NCI-H2107 (cell line): ENCODE measurements around the gene ENTPD8.
"Not testable (repeated sequence)": the region's sequence is repeated elsewhere in the genome, so short reads cannot be mapped to it uniquely, and the experiment has no call there.

Source experiments
- DNase-seq: peaks from one replicate; lab custom pipeline; 2025; lab: John Stamatoyannopoulos, UW

The ENTPD8 gene

DNA sequence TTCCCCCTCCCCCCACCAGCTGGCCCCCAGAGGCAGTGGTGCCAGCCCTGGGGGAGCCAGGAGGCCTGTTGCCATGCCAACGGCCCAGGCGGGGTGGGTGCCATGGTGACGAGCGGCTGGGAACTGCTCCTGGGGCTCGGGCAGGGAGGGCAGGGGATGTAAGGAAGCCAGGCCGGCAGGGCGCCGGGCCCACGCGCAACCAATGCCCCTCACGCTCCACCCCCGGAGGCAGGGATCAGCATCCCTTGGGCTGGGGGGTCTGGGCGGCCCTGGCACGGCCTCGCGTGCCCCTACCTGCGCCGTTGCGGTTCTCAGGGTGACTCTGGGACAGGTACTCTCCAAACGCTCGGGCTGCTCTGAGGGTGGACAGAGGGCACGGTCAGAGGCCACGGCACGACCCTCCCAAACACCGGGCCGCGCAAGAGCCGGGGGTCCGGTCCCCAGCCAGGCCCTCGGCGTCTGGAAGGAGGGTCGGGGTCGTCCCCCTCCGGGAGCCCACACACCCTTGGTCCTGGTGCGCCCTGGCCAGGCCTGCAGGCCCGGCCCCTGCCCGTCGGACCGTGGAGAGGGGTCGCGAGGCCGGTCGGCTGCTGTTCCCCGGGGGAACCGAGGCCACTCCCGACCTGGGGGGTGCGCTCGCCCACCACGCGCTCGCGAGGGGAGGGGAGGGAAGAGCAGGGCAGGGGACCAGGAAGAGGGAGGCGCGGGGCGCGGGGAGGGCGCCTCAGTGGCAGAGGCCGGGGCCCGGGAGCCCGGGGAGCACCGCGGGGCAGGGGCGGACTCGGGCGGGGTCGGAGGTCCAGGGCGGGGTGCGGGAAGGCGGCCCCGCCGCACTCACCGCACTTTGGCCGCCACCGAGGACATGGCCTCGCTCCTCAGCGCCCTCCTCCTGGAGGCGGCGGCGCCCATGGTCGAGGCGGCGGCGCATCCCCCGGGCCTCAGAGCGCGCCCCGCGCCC, 17.3 kb upstream of the ENTPD8 start:
- no peak for DNase-seq

- DNase-seq, result no peak
Measured at GRCh38 chr9:137457406-137458193, 16.4 kb upstream of the ENTPD8 start.

GRCh38 chr9:137456864-137457405, 15.8 kb upstream of the ENTPD8 start:
- no peak for DNase-seq

- DNase-seq, result no peak
Measured at GRCh38 chr9:137456061-137456863, 15.1 kb upstream of the ENTPD8 start.

- DNase-seq, result no peak
Measured at GRCh38 chr9:137455359-137455991, 14.3 kb upstream of the ENTPD8 start.

GRCh38 chr9:137454597-137455358, 13.6 kb upstream of the ENTPD8 start:
- DNase-seq, result no peak

DNA sequence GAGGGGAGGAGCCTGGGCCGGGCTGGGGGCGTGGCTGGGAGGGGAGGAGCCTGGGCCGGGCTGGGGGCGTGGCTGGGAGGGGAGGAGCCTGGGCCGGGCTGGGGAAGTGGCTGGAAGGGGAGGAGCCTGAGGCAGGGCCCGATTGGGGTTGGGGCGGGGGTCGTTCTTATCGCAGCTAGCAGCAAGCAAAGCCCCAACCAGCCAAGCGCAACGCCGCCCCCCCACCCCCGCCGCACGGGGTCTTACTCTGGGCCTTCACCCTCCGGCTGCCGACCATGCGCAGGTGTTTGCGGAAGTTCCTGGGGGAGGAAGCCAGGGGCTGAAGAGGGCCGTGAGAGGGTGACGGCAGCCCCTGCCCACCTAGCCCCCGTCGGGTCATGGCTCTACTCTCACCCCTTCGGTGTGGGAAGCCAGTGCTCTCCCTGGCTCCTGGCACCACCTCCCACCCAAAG, 13.0 kb upstream of the ENTPD8 start:
- no peak for DNase-seq

- DNase-seq, result no peak
Measured at GRCh38 chr9:137453643-137454081, 12.5 kb upstream of the ENTPD8 start.

DNA sequence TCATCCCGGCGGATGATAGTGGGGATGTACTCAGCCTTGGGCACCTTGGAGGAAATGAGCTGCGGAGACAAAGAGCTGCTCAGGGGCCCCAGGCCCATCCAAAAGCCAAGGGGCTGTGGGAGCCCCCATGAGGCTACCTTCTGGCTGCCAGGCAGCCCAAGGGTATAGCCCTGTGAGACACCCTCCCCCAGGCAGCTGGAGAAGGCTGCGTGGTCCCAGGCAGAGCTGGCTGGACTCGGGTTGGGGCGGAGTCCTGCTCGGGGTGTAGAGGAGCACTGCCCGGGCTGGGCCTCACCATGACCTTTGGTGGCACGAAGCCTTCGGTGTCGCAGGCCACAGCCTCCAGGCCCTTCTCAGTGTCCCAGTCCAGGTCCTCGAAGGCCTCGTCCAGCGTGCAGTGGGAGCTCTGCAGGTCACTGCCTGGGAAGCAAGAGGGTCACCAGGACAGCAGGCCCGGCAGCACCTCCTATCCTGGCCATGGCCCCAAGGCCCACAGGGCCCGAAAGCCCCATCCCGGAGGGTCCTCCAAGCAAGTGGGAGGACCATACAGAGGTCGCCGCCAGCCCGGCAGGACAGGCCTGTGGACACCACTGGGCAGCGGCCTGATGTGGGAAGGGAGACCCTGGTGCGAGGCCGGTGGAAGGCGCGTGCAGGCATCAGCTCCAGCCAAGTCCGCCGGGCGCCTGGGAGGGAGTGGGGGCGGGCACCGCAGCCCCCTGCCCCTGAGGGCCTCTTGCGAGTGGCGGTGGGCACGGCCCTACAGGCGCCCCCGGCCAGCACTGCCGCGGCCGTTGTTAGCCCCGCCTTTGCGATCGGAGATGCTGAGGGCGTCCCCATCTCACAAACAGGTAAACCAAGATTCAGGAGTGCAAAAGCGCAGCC, 11.8 kb upstream of the ENTPD8 start:
- no peak for DNase-seq

GRCh38 chr9:137452006-137452760, 11.0 kb upstream of the ENTPD8 start:
- DNase-seq, result no peak

DNA sequence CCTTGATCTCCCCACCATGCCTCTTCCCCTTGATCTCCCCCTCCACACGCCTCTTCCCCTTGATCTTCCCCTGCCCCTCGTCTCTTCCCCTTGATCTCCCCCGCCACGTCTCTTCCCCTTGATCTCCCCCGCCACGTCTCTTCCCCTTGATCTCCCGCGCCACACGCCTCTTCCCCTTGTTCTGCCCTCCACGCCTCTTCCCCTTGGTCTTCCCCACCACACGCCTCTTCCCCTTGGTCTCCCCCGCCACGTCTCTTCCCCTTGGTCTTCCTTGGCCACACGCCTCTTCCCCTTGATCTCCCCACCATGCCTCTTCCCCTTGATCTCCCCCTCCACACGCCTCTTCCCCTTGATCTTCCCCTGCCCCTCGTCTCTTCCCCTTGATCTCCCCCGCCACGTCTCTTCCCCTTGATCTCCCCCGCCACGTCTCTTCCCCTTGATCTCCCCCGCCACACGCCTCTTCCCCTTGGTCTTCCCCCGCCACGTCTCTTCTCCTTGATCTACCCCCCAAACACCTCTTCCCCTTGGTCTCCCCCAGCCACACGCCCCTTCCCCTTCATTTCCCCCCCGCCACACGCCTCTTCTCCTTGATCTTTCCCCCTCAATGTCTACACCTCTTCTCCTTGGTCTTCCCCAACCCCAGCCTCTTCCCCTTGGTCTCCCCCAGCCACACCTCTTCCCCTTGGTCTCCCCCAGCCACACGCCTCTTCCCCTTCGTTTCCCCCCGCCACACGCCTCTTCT, 10.3 kb upstream of the ENTPD8 start:
- not testable (repeated sequence) for DNase-seq

DNA sequence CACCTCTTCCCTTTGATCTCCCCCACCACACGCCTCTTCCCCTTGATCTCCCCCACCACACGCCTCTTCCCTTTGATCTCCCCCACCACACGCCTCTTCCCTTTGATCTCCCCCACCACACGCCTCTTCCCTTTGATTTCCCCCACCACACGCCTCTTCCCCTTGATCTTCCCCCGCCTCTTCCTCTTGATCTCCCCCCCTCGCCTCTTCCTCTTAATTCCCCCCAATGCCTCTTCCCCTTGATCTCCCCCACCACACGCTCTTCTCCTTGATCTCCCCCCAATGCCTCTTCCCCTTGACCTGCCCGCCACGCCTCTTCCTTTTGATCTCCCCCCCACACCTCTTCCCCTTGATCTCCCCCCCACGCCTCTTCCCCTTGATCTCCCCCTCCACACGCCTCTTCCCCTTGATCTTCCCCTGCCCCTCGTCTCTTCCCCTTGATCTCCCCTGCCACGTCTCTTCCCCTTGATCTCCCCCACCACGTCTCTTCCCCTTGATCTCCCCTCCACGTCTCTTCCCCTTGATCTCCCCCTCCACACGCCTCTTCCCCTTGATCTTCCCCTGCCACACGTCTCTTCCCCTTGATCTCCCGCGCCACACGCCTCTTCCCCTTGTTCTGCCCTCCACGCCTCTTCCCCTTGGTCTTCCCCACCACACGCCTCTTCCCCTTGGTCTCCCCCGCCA, 9.5 kb upstream of the ENTPD8 start:
- not testable (repeated sequence) for DNase-seq

GRCh38 chr9:137449931-137450538, 8.9 kb upstream of the ENTPD8 start:
- DNase-seq, result no peak

DNA sequence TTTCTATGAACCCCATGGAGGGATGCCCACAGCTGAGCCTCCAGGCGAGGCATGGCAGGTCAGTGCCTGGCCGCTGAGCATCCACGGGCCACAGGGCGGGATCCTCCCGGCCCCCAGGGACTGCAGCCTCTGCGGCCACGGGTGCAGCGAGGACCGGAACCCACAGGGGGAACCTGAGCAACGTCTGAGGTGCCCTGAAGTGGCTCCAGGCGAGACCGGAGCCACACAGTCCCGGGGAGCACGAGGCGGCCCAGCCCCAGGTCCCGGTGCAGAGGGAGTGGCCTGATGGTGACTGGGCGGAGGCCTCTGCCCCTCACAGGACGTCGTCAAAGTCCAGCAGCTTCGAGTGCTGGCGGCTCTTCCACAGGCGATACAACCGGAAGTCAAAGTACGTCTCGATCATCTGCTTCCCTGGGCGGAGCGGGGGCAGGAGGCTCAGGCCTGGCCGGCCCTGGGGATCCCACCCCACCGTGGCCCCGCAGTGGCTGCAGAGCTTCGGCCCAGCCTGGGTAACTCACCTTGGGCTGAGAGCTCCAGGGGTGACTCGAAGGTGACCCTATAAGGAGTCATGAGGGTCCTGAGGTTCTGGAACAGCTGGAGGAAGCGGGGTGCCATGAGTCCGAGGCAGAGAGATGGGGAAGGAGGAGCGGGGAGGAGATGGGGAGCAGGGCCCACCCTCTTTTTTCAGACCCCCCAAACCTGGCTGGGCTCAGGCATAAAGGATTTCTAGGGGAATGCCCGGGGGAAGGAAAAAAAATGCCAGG, 8.1 kb upstream of the ENTPD8 start:
- DNase-seq, result no peak

GRCh38 chr9:137448602-137448962, 7.4 kb upstream of the ENTPD8 start:
- DNase-seq, result no peak
